ENCODE data around the gene CLCN3. TPM values are rescaled to one million over a fixed set of nuclear protein-coding genes. Genes with fewer than 3 reads are reported as not detected.
"Not testable (repeated sequence)": the region's sequence is repeated elsewhere in the genome, so short reads cannot be mapped to it uniquely, and the experiment has no call there.

The CLCN3 gene
- total RNA-seq, 1 donor from 2014 or later = 39.2 TPM

GRCh38 chr4:169665046-169665737, 44.8 kb downstream of the CLCN3 start:
- no peak for DNase-seq
- Histone ChIP-seq H3K36me3 (no peaks in the 10 kb centered on the region), H3K27me3 (no peaks in the 10 kb centered on the region), H3K4me1 (peaks cover 15% of the 10 kb centered on the region), H3K27ac (no peak overlapping the region), H3K9me3 (no peaks in the 10 kb centered on the region), H3K4me3 (no peak overlapping the region)
- intact Hi-C loops (cut with DNase I) = no loop called here
- TF ChIP-seq CTCF (IDR thresholded peaks at IDR 0.05) = no peak
- ATAC-seq = no peak

- TF ChIP-seq CTCF (IDR thresholded peaks at IDR 0.05) = no peak
- H3K27me3 ChIP-seq = no peaks in the 10 kb centered on the region
- intact Hi-C loops (cut with DNase I) = no loop called here
- peak; percentile 61 for ATAC-seq
- no peaks in the 10 kb centered on the region for H3K9me3 ChIP-seq
- DNase-seq = no peak
- no peaks in the 10 kb centered on the region for H3K36me3 ChIP-seq
- no peak overlapping the region for H3K4me3 ChIP-seq
- H3K27ac ChIP-seq = no peak overlapping the region
- H3K4me1 ChIP-seq = peaks cover 9% of the 10 kb centered on the region
Observed at GRCh38 chr4:169668069-169668721, 47.8 kb downstream of the CLCN3 start.

GRCh38 chr4:169675825-169676224, 55.4 kb downstream of the CLCN3 start:
- Histone ChIP-seq H3K4me1 (no peaks in the 10 kb centered on the region), H3K27ac (no peak overlapping the region), H3K27me3 (no peaks in the 10 kb centered on the region), H3K9me3 (no peaks in the 10 kb centered on the region), H3K4me3 (no peak overlapping the region), H3K36me3 (peaks cover 6% of the 10 kb centered on the region)
- ATAC-seq = no peak
- intact Hi-C loops (cut with DNase I) = no loop called here
- no peak for DNase-seq
- no peak for TF ChIP-seq CTCF (IDR thresholded peaks at IDR 0.05)

- H3K4me1 ChIP-seq = no peaks in the 10 kb centered on the region
- H3K4me3 ChIP-seq = no peak overlapping the region
- H3K27me3 ChIP-seq = no peaks in the 10 kb centered on the region
- intact Hi-C loops (cut with DNase I) = no loop called here
- ATAC-seq (no peak), DNase-seq (no peak)
- no peaks in the 10 kb centered on the region for H3K9me3 ChIP-seq
- no peak overlapping the region for H3K27ac ChIP-seq
- no peak for TF ChIP-seq CTCF (IDR thresholded peaks at IDR 0.05)
- peaks cover 9% of the 10 kb centered on the region for H3K36me3 ChIP-seq
Observed at GRCh38 chr4:169677150-169677748, 56.9 kb downstream of the CLCN3 start.

GRCh38 chr4:169678486-169678885, 58.1 kb downstream of the CLCN3 start:
- H3K27ac ChIP-seq; H3K27me3 ChIP-seq; H3K9me3 ChIP-seq; DNase-seq; ATAC-seq; H3K4me1 ChIP-seq; intact Hi-C loops (cut with DNase I); H3K4me3 ChIP-seq: not testable (repeated sequence)
- H3K36me3 ChIP-seq = peaks cover 11% of the 10 kb centered on the region

GRCh38 chr4:169678951-169679591, 58.7 kb downstream of the CLCN3 start:
- H3K27me3 ChIP-seq; DNase-seq; ATAC-seq; H3K4me3 ChIP-seq; intact Hi-C loops (cut with DNase I); H3K27ac ChIP-seq; H3K4me1 ChIP-seq; H3K9me3 ChIP-seq: not testable (repeated sequence)
- peaks cover 17% of the 10 kb centered on the region for H3K36me3 ChIP-seq

Measured in upper lobe of right lung (tissue), 1 donor.